Hematopoietic multipotent progenitor cell treated with erythropoietin and hydrocortisone succinate and interleukin-3 and kit ligand, for 6 days (in vitro differentiated cells): ENCODE data around the gene PGLYRP3.

Source experiments
- DNase-seq: peaks from one replicate; pipeline ENCODE4 v3.0.0-alpha.2; 2015

PGLYRP3 gene

GRCh38 chr1:153312570-153313186 is at the start of gene PGLYRP3:
PGLYRP3 (minus strand) TSS chr1:153312952; CDS start chr1:153310665, 2,287 bp downstream.
- peak; percentile 9 for DNase-seq

GRCh38 chr1:153362187-153362775 is 49.5 kb upstream of the PGLYRP3 start:
- no peak for DNase-seq

GRCh38 chr1:153361480-153362109 is 48.8 kb upstream of the PGLYRP3 start:
- DNase-seq = no peak

- DNase-seq = no peak
Observed at GRCh38 chr1:153360592-153361479, 48.1 kb upstream of the PGLYRP3 start.

GRCh38 chr1:153360190-153360589 is 47.4 kb upstream of the PGLYRP3 start:
- DNase-seq = no peak

- no peak for DNase-seq
Observed at GRCh38 chr1:153359241-153359640, 46.5 kb upstream of the PGLYRP3 start.

GRCh38 chr1:153358691-153358975 is 45.9 kb upstream of the PGLYRP3 start:
- DNase-seq = no peak

GRCh38 chr1:153357853-153358690 is 45.3 kb upstream of the PGLYRP3 start, which contains the start of gene S100A9:
S100A9 (plus strand) TSS chr1:153357854; CDS start chr1:153358284, 430 bp downstream.
- no peak for DNase-seq

GRCh38 chr1:153357076-153357852 is 44.5 kb upstream of the PGLYRP3 start:
- DNase-seq = no peak

GRCh38 chr1:153356392-153357075 is 43.8 kb upstream of the PGLYRP3 start:
- DNase-seq = no peak

- DNase-seq = peak; percentile 89
Observed at GRCh38 chr1:153355445-153356071, 42.8 kb upstream of the PGLYRP3 start.

- no peak for DNase-seq
Observed at GRCh38 chr1:153354515-153355193, 41.9 kb upstream of the PGLYRP3 start.

- DNase-seq = peak; percentile 49
Observed at GRCh38 chr1:153353226-153353947, 40.6 kb upstream of the PGLYRP3 start.

- DNase-seq = peak; percentile 91
Observed at GRCh38 chr1:153352523-153352922, 39.8 kb upstream of the PGLYRP3 start.

- no peak for DNase-seq
Observed at GRCh38 chr1:153350321-153350957, 37.7 kb upstream of the PGLYRP3 start.

GRCh38 chr1:153349363-153350320 is 36.9 kb upstream of the PGLYRP3 start:
- DNase-seq = no peak
